ENCODE data around the gene PLPPR2. TPM values are rescaled to one million over a fixed set of nuclear protein-coding genes. Genes with fewer than 3 reads are reported as not detected.

The PLPPR2 gene
- total RNA-seq, 1 donor from 2014 or later, result 72.3 TPM

GRCh38 chr19:11379857-11380350 is 24.7 kb downstream of the PLPPR2 start:
- H3K4me3 Mint-ChIP-seq (ENCODE audit: unreplicated experiment), result peak overlapping the region; percentile 85
- no peaks in the 10 kb centered on the region for H3K36me3 Mint-ChIP-seq (ENCODE audit: low read depth)
- DNase-seq (ENCODE audit: low spot score), result no peak
- H3K27me3 Mint-ChIP-seq (ENCODE audit: low read depth), result peaks cover 12% of the 10 kb centered on the region
- H3K4me1 Mint-ChIP-seq (ENCODE audit: low read depth), result peaks cover 56% of the 10 kb centered on the region
- TF ChIP-seq CTCF (IDR thresholded peaks at IDR 0.05), result no peak
- H3K27ac Mint-ChIP-seq (ENCODE audit: unreplicated experiment), result no peak overlapping the region
- no peaks in the 10 kb centered on the region for H3K9me3 Mint-ChIP-seq (ENCODE audit: low read depth)

- Mint-ChIP-seq H3K4me1 (ENCODE audit: low read depth) (peaks cover 56% of the 10 kb centered on the region), H3K4me3 (ENCODE audit: unreplicated experiment) (peak overlapping the region; percentile 85), H3K27ac (ENCODE audit: unreplicated experiment) (peak overlapping the region; percentile 96), H3K36me3 (ENCODE audit: low read depth) (no peaks in the 10 kb centered on the region), H3K27me3 (ENCODE audit: low read depth) (peaks cover 12% of the 10 kb centered on the region), H3K9me3 (ENCODE audit: low read depth) (no peaks in the 10 kb centered on the region)
- peak; percentile 91 for DNase-seq (ENCODE audit: low spot score)
- peak; percentile 88 for TF ChIP-seq CTCF (IDR thresholded peaks at IDR 0.05)
Observed at GRCh38 chr19:11380653-11381537, 25.7 kb downstream of the PLPPR2 start.

GRCh38 chr19:11382898-11383705 is 27.9 kb downstream of the PLPPR2 start:
- peaks cover 12% of the 10 kb centered on the region for H3K27me3 Mint-ChIP-seq (ENCODE audit: low read depth)
- peak; percentile 82 for TF ChIP-seq CTCF (IDR thresholded peaks at IDR 0.05)
- DNase-seq (ENCODE audit: low spot score), result no peak
- no peaks in the 10 kb centered on the region for H3K9me3 Mint-ChIP-seq (ENCODE audit: low read depth)
- no peak overlapping the region for H3K27ac Mint-ChIP-seq (ENCODE audit: unreplicated experiment)
- H3K36me3 Mint-ChIP-seq (ENCODE audit: low read depth), result no peaks in the 10 kb centered on the region
- H3K4me1 Mint-ChIP-seq (ENCODE audit: low read depth), result peaks cover 40% of the 10 kb centered on the region
- peak overlapping the region; percentile 49 for H3K4me3 Mint-ChIP-seq (ENCODE audit: unreplicated experiment)

GRCh38 chr19:11383706-11384048 is 28.4 kb downstream of the PLPPR2 start:
- H3K4me1 Mint-ChIP-seq (ENCODE audit: low read depth), result peaks cover 34% of the 10 kb centered on the region
- H3K9me3 Mint-ChIP-seq (ENCODE audit: low read depth), result no peaks in the 10 kb centered on the region
- no peak overlapping the region for H3K27ac Mint-ChIP-seq (ENCODE audit: unreplicated experiment)
- peaks cover 12% of the 10 kb centered on the region for H3K27me3 Mint-ChIP-seq (ENCODE audit: low read depth)
- no peak overlapping the region for H3K4me3 Mint-ChIP-seq (ENCODE audit: unreplicated experiment)
- no peak for DNase-seq (ENCODE audit: low spot score)
- no peaks in the 10 kb centered on the region for H3K36me3 Mint-ChIP-seq (ENCODE audit: low read depth)
- no peak for TF ChIP-seq CTCF (IDR thresholded peaks at IDR 0.05)

- Mint-ChIP-seq H3K27me3 (ENCODE audit: low read depth) (peaks cover 12% of the 10 kb centered on the region), H3K9me3 (ENCODE audit: low read depth) (no peaks in the 10 kb centered on the region), H3K27ac (ENCODE audit: unreplicated experiment) (no peak overlapping the region), H3K4me3 (ENCODE audit: unreplicated experiment) (no peak overlapping the region), H3K36me3 (ENCODE audit: low read depth) (no peaks in the 10 kb centered on the region), H3K4me1 (ENCODE audit: low read depth) (peaks cover 29% of the 10 kb centered on the region)
- DNase-seq (ENCODE audit: low spot score), result no peak
- no peak for TF ChIP-seq CTCF (IDR thresholded peaks at IDR 0.05)
Observed at GRCh38 chr19:11384778-11385129, 29.5 kb downstream of the PLPPR2 start.
